Activated T-helper 17 cell treated with anti-CD3 and anti-CD28 coated beads, Interleukin-2, amount 50 U/mL, for 72 hours (primary cell): ENCODE measurements around the gene TRAPPC12. TPM values are rescaled to one million over a fixed set of nuclear protein-coding genes. Genes with fewer than 3 reads are reported as not detected.
A peak's percentile ranks its signal among the peaks of the same experiment; 100 is the strongest.

Experiments used
- ATAC-seq: fragments of 150-1000 bp; cut with Tn5 transposase; replicated peaks from 2 replicates; pipeline ENCODE4 v1.10.0; 2021; ENCODE audit warnings: mild to moderate bottlenecking, moderate library complexity
- H3K27ac Mint-ChIP-seq: one replicate; pipeline ENCODE4 v1.8.0; 2022; ENCODE audit warnings: mixed read lengths
- H3K27me3 Mint-ChIP-seq: one replicate; pipeline ENCODE4 v1.8.0; 2022; ENCODE audit warnings: mixed read lengths
- H3K36me3 Mint-ChIP-seq: one replicate; pipeline ENCODE4 v1.8.0; 2022; ENCODE audit warnings: low read depth, mild to moderate bottlenecking, mixed read lengths
- H3K4me1 Mint-ChIP-seq: one replicate; pipeline ENCODE4 v1.8.0; 2022; ENCODE audit warnings: mixed read lengths
- H3K4me3 Mint-ChIP-seq: one replicate; pipeline ENCODE4 v1.8.0; 2022; ENCODE audit warnings: mild to moderate bottlenecking, mixed read lengths
- H3K9me3 Mint-ChIP-seq: one replicate; pipeline ENCODE4 v1.8.0; 2022; ENCODE audit warnings: mixed read lengths
- total RNA-seq, 2 donors: library from RNA; stranded (reverse); gene quantifications; one replicate each; pipeline ENCODE4 v1.2.3, GENCODE V29; 2022

TRAPPC12 gene
- total RNA-seq, 2 donors from 2014 or later, result 67.2 to 70.6 TPM

- peaks cover 56% of the 10 kb centered on the region for H3K36me3 Mint-ChIP-seq
- no peaks in the 10 kb centered on the region for H3K27me3 Mint-ChIP-seq
- H3K4me1 Mint-ChIP-seq, result no peaks in the 10 kb centered on the region
- ATAC-seq, result no peak
- H3K27ac Mint-ChIP-seq, result no peak overlapping the region
- H3K9me3 Mint-ChIP-seq, result no peaks in the 10 kb centered on the region
- no peak overlapping the region for H3K4me3 Mint-ChIP-seq
These were observed 86.5 kb downstream of the TRAPPC12 start for GRCh38 chr2:3465844-3466481.

- Mint-ChIP-seq H3K36me3 (peaks cover 61% of the 10 kb centered on the region), H3K27ac (no peak overlapping the region), H3K4me3 (no peak overlapping the region), H3K4me1 (no peaks in the 10 kb centered on the region), H3K27me3 (no peaks in the 10 kb centered on the region), H3K9me3 (no peaks in the 10 kb centered on the region)
- no peak for ATAC-seq
These were observed 87.0 kb downstream of the TRAPPC12 start for GRCh38 chr2:3466482-3466863.

- H3K27me3 Mint-ChIP-seq, result no peaks in the 10 kb centered on the region
- no peaks in the 10 kb centered on the region for H3K4me1 Mint-ChIP-seq
- no peak overlapping the region for H3K4me3 Mint-ChIP-seq
- peaks cover 66% of the 10 kb centered on the region for H3K36me3 Mint-ChIP-seq
- ATAC-seq, result no peak
- no peak overlapping the region for H3K27ac Mint-ChIP-seq
- H3K9me3 Mint-ChIP-seq, result no peaks in the 10 kb centered on the region
These were observed 87.5 kb downstream of the TRAPPC12 start for GRCh38 chr2:3466966-3467365.

GRCh38 chr2:3467654-3468053 lies 88.2 kb downstream of the TRAPPC12 start:
- H3K9me3 Mint-ChIP-seq, result no peaks in the 10 kb centered on the region
- no peak overlapping the region for H3K4me3 Mint-ChIP-seq
- H3K4me1 Mint-ChIP-seq, result no peaks in the 10 kb centered on the region
- ATAC-seq, result no peak
- no peak overlapping the region for H3K27ac Mint-ChIP-seq
- no peaks in the 10 kb centered on the region for H3K27me3 Mint-ChIP-seq
- H3K36me3 Mint-ChIP-seq, result peaks cover 73% of the 10 kb centered on the region

GRCh38 chr2:3468296-3468988 lies 88.9 kb downstream of the TRAPPC12 start:
- Mint-ChIP-seq H3K4me1 (no peaks in the 10 kb centered on the region), H3K4me3 (no peak overlapping the region), H3K9me3 (no peaks in the 10 kb centered on the region), H3K27ac (peak overlapping the region; percentile 66), H3K27me3 (no peaks in the 10 kb centered on the region), H3K36me3 (peaks cover 78% of the 10 kb centered on the region)
- no peak for ATAC-seq

- H3K27me3 Mint-ChIP-seq, result no peaks in the 10 kb centered on the region
- H3K4me3 Mint-ChIP-seq, result no peak overlapping the region
- ATAC-seq, result no peak
- peaks cover 75% of the 10 kb centered on the region for H3K36me3 Mint-ChIP-seq
- H3K4me1 Mint-ChIP-seq, result no peaks in the 10 kb centered on the region
- no peaks in the 10 kb centered on the region for H3K9me3 Mint-ChIP-seq
- H3K27ac Mint-ChIP-seq, result no peak overlapping the region
These were observed 90.0 kb downstream of the TRAPPC12 start for GRCh38 chr2:3469486-3469885.

GRCh38 chr2:3470166-3470651 lies 90.7 kb downstream of the TRAPPC12 start:
- Mint-ChIP-seq H3K4me3 (no peak overlapping the region), H3K27me3 (no peaks in the 10 kb centered on the region), H3K27ac (no peak overlapping the region), H3K9me3 (no peaks in the 10 kb centered on the region), H3K4me1 (no peaks in the 10 kb centered on the region), H3K36me3 (peaks cover 77% of the 10 kb centered on the region)
- ATAC-seq, result no peak

GRCh38 chr2:3470856-3471737 lies 91.6 kb downstream of the TRAPPC12 start:
- no peaks in the 10 kb centered on the region for H3K9me3 Mint-ChIP-seq
- H3K4me3 Mint-ChIP-seq, result no peak overlapping the region
- H3K36me3 Mint-ChIP-seq, result peaks cover 77% of the 10 kb centered on the region
- H3K4me1 Mint-ChIP-seq, result no peaks in the 10 kb centered on the region
- no peak overlapping the region for H3K27ac Mint-ChIP-seq
- ATAC-seq, result no peak
- H3K27me3 Mint-ChIP-seq, result no peaks in the 10 kb centered on the region

GRCh38 chr2:3472296-3472695 lies 92.8 kb downstream of the TRAPPC12 start:
- Mint-ChIP-seq H3K9me3 (no peaks in the 10 kb centered on the region), H3K36me3 (peaks cover 75% of the 10 kb centered on the region), H3K27ac (peak overlapping the region; percentile 55), H3K4me1 (no peaks in the 10 kb centered on the region), H3K27me3 (no peaks in the 10 kb centered on the region), H3K4me3 (no peak overlapping the region)
- ATAC-seq, result no peak

- H3K36me3 Mint-ChIP-seq, result peaks cover 75% of the 10 kb centered on the region
- ATAC-seq, result no peak
- H3K27me3 Mint-ChIP-seq, result no peaks in the 10 kb centered on the region
- peak overlapping the region; percentile 55 for H3K27ac Mint-ChIP-seq
- no peak overlapping the region for H3K4me3 Mint-ChIP-seq
- no peaks in the 10 kb centered on the region for H3K4me1 Mint-ChIP-seq
- H3K9me3 Mint-ChIP-seq, result no peaks in the 10 kb centered on the region
These were observed 93.5 kb downstream of the TRAPPC12 start for GRCh38 chr2:3472966-3473365.

GRCh38 chr2:3475771-3476170 lies 96.3 kb downstream of the TRAPPC12 start:
- H3K9me3 Mint-ChIP-seq, result no peaks in the 10 kb centered on the region
- no peaks in the 10 kb centered on the region for H3K27me3 Mint-ChIP-seq
- H3K36me3 Mint-ChIP-seq, result peaks cover 71% of the 10 kb centered on the region
- no peak for ATAC-seq
- H3K27ac Mint-ChIP-seq, result no peak overlapping the region
- no peaks in the 10 kb centered on the region for H3K4me1 Mint-ChIP-seq
- H3K4me3 Mint-ChIP-seq, result no peak overlapping the region

- Mint-ChIP-seq H3K36me3 (peaks cover 65% of the 10 kb centered on the region), H3K4me1 (no peaks in the 10 kb centered on the region), H3K27me3 (no peaks in the 10 kb centered on the region), H3K9me3 (no peaks in the 10 kb centered on the region), H3K4me3 (no peak overlapping the region), H3K27ac (no peak overlapping the region)
- no peak for ATAC-seq
These were observed 97.0 kb downstream of the TRAPPC12 start for GRCh38 chr2:3476321-3476984.

- Mint-ChIP-seq H3K36me3 (peaks cover 60% of the 10 kb centered on the region), H3K9me3 (no peaks in the 10 kb centered on the region), H3K27me3 (no peaks in the 10 kb centered on the region), H3K27ac (no peak overlapping the region), H3K4me1 (no peaks in the 10 kb centered on the region), H3K4me3 (no peak overlapping the region)
- ATAC-seq, result no peak
These were observed 97.5 kb downstream of the TRAPPC12 start for GRCh38 chr2:3476985-3477327.

- no peak for ATAC-seq
- H3K4me1 Mint-ChIP-seq, result no peaks in the 10 kb centered on the region
- H3K27ac Mint-ChIP-seq, result no peak overlapping the region
- H3K9me3 Mint-ChIP-seq, result no peaks in the 10 kb centered on the region
- H3K27me3 Mint-ChIP-seq, result no peaks in the 10 kb centered on the region
- H3K36me3 Mint-ChIP-seq, result peaks cover 48% of the 10 kb centered on the region
- no peak overlapping the region for H3K4me3 Mint-ChIP-seq
These were observed 99.4 kb downstream of the TRAPPC12 start for GRCh38 chr2:3478846-3479385.
